Naive thymus-derived CD4-positive, alpha-beta T cell (primary cell): ENCODE data around the gene UFSP1. TPM values are rescaled to one million over a fixed set of nuclear protein-coding genes. Genes with fewer than 3 reads are reported as not detected.

Experiments used
- ATAC-seq: fragments of 150-1000 bp; cut with Tn5 transposase; 2 replicates; pipeline ENCODE4 v1.10.0; 2021; ENCODE audit warnings: mild to moderate bottlenecking, moderate library complexity
- CTCF ChIA-PET: fragments of 350-600 bp; sonication (Branson Sonifier 250); formaldehyde crosslinking; loops from one replicate; lab custom pipeline; 2021; ENCODE audit warnings: antibody characterized with exemption; lab: Charles Lee
- POLR2A ChIA-PET: fragments of 350-600 bp; sonication (Branson Sonifier 250); formaldehyde crosslinking; loops from one replicate; lab custom pipeline; 2021; ENCODE audit warnings: antibody characterized with exemption, inconsistent platforms; lab: Charles Lee
- DNase-seq, 9 donors: peaks; one replicate each; pipeline versions ENCODE4 v3.0.0 to v3.0.0-alpha.2; 2020 to 2022; ENCODE audit warnings: mixed read lengths in 1 of 9
- H3K27ac ChIP-seq: one replicate; pipeline ENCODE4 v1.7.0; 2013; ENCODE audit warnings: mild to moderate bottlenecking, low read depth, low read length, moderate library complexity
- H3K27me3 ChIP-seq, 2 donors: one replicate each; pipeline ENCODE4 v1.7.0; 2013; ENCODE audit warnings: low read length in 2 of 2, mild to moderate bottlenecking in 2 of 2, moderate library complexity in 2 of 2; ENCODE audit not compliant: control insufficient read depth in 2 of 2, insufficient read depth in 2 of 2
- H3K36me3 ChIP-seq, 3 experiments: 1 replicate in 2 of 3; 2 replicates in 1 of 3; pipeline ENCODE4 v1.7.0; 2013; ENCODE audit warnings: low read length in 3 of 3, mild to moderate bottlenecking in 3 of 3, moderate library complexity in 1 of 3; ENCODE audit not compliant: insufficient read depth in 3 of 3, control insufficient read depth in 2 of 3
- H3K4me1 ChIP-seq, 2 donors: one replicate each; pipeline ENCODE4 v1.7.0; 2013; ENCODE audit warnings: low read length in 2 of 2, mild to moderate bottlenecking in 2 of 2, moderate library complexity in 1 of 2; ENCODE audit not compliant: control insufficient read depth in 2 of 2, insufficient read depth in 2 of 2
- H3K4me3 ChIP-seq: 2 replicates; pipeline ENCODE4 v1.7.0; 2013; ENCODE audit warnings: mild to moderate bottlenecking, low read length
- H3K9me3 ChIP-seq, 3 experiments: 1 replicate in 2 of 3; 2 replicates in 1 of 3; pipeline ENCODE4 v1.7.0; 2013; ENCODE audit warnings: low read length in 3 of 3; ENCODE audit not compliant: control insufficient read depth in 2 of 3
- H3K27ac Mint-ChIP-seq, 9 donors: one replicate each; pipeline ENCODE4 v1.8.0; 2020 to 2022; ENCODE audit warnings: mixed read lengths in 9 of 9, mild to moderate bottlenecking in 8 of 9, moderate library complexity in 5 of 9, inconsistent platforms in 2 of 9
- H3K27me3 Mint-ChIP-seq, 5 donors: one replicate each; pipeline ENCODE4 v1.8.0; 2021 to 2022; ENCODE audit warnings: mixed read lengths in 5 of 5, mild to moderate bottlenecking in 1 of 5
- H3K36me3 Mint-ChIP-seq, 5 donors: one replicate each; pipeline ENCODE4 v1.8.0; 2020 to 2022; ENCODE audit warnings: mixed read lengths in 5 of 5, mild to moderate bottlenecking in 3 of 5, inconsistent platforms in 1 of 5
- H3K4me1 Mint-ChIP-seq, 7 donors: one replicate each; pipeline ENCODE4 v1.8.0; 2020 to 2022; ENCODE audit warnings: mixed read lengths in 7 of 7, mild to moderate bottlenecking in 3 of 7, inconsistent platforms in 1 of 7
- H3K4me3 Mint-ChIP-seq, 10 donors: one replicate each; pipeline ENCODE4 v1.8.0; 2020 to 2022; ENCODE audit warnings: mild to moderate bottlenecking in 10 of 10, mixed read lengths in 10 of 10, moderate library complexity in 6 of 10, inconsistent platforms in 2 of 10
- H3K9me3 Mint-ChIP-seq, 11 donors: one replicate each; pipeline ENCODE4 v1.8.0; 2020 to 2022; ENCODE audit warnings: mixed read lengths in 11 of 11, mild to moderate bottlenecking in 4 of 11, inconsistent platforms in 1 of 11, moderate library complexity in 1 of 11
- intact Hi-C, 2 donors: fragments of 100-400 bp; cut with micrococcal nuclease; formaldehyde crosslinking; loops; one replicate each; pipeline ENCODE4 v1.15.1; 2023
- polyA plus RNA-seq, 2 donors: library from polyadenylated mRNA; unstranded; fragments of 300-500 nt; fragmentation: Illumina TruSeq; gene quantifications; one replicate each; pipeline ENCODE4 v1.2.3, GENCODE V29; 2021
- total RNA-seq, 6 experiments: library from RNA in 5 of 6; stranded (reverse) in 5 of 6; gene quantifications; 1 replicate in 5 of 6; 2 replicates in 1 of 6; pipeline ENCODE4 v1.2.3 and lab custom pipeline; 2021 to 2026

The UFSP1 gene
- total and polyA plus RNA-seq, 7 experiments from 2014 or later = 0.99 to 11.1 (median 2.5) TPM

DNA sequence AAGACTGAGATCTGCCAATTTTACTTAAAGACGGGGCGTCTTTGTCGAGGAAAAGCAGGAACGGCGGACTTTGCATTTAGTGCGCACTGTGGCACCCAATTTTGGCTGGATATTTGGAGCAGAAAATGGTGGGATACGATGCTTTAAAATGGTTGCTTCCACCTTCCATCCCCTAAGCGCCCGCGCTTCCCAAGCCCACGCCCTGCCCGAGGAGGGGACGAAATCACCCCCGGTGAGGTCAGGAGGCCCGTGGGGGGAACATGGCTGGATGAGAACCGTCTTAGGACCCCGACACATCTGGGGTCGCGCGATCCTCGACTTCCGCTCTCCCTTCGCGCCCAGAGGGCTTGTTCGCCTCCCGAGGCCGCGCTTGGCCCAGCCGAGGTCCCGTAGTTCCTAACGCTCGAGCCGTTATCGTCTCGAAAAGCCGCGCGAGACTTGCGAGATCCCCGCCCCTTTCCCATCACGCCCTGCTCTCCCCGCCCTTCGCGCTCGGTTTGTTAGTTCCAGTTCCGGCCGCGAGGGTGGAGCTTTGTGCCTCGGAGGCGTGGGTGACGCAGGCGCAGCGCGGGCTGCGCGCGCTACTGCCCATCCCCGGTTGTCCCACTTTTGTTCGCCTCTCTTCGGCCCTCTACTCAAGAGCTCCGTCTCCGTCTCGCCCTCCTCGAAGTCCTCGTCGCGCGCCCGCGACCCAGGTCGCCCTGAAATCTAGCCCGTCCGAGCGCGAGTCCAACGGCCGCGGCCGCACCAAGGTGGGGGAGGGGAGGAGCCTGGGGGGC is 14.7 kb downstream of the UFSP1 start, which contains the start of gene SRRT:
TSS of gene SRRT (plus strand) at position 527 of the 779 bp plus-strand sequence. CDS start 488 bp downstream, outside the sequence.
- Histone ChIP-seq H3K4me3 (peak within 1 kb of the TSS; percentile 78), H3K36me3 (peaks cover 3 to 18% (median 6%) of the 10 kb centered on the region in 3 experiments), H3K27ac (peak within 1 kb of the TSS; percentile 94), H3K4me1 (peaks cover 22 to 30% of the 10 kb centered on the region in 2 donors), H3K27me3 (no peaks in the 10 kb centered on the region), H3K9me3 (no peaks in the 10 kb centered on the region)
- POLR2A ChIA-PET = interaction anchor here (0.6 to 7.6 kb wide), 19 partner anchors 8 to 1995 kb away, joined by 3 to 161 read pairs (median 4); partner anchors contain the start of genes FBXO24, LRCH4, PLOD3 and POP7
- peaks cover 0 to 6% (median 0%) of the 10 kb centered on the region in 11 donors for H3K9me3 Mint-ChIP-seq
- ATAC-seq (peak; percentile 98), DNase-seq (peak; percentile 92 to 99 (median 97))
- CTCF ChIA-PET = interaction anchor here (1.0 to 1.5 kb wide), 3 partner anchors 12 to 169 kb away, joined by 3 to 6 read pairs (median 3); partner anchors contain the start of gene SLC12A9
- peak within 1 kb of the TSS; percentile 96 to 100 (median 98) for H3K4me3 Mint-ChIP-seq
- intact Hi-C loops = loop anchor here (1.0 to 10.0 kb wide), 10 partner anchors 7 to 446 kb away; partner anchors contain the start of genes SLC12A9 (in 2 of the 2), UFSP1 (in 2 of the 2), FIS1 (in 1 of the 2) and MEPCE (in 1 of the 2)
- H3K36me3 Mint-ChIP-seq = peaks cover 9 to 30% (median 14%) of the 10 kb centered on the region in 5 donors
- H3K27ac Mint-ChIP-seq = peak within 1 kb of the TSS; percentile 97 to 99 (median 98)
- H3K4me1 Mint-ChIP-seq = peaks cover 27 to 55% (median 52%) of the 10 kb centered on the region in 7 donors
- H3K27me3 Mint-ChIP-seq = no peaks in the 10 kb centered on the region

GRCh38 chr7:100874300-100874576 is 15.3 kb downstream of the UFSP1 start:
- Mint-ChIP-seq H3K4me1 (peaks cover 22 to 50% (median 47%) of the 10 kb centered on the region in 7 donors), H3K4me3 (peak overlapping the region; percentile 96 to 100 (median 98)), H3K36me3 (peaks cover 9 to 26% (median 12%) of the 10 kb centered on the region in 5 donors), H3K27me3 (no peaks in the 10 kb centered on the region), H3K9me3 (peaks cover 0 to 6% (median 0%) of the 10 kb centered on the region in 11 donors), H3K27ac (peak overlapping the region; percentile 97 to 99 (median 98))
- Histone ChIP-seq H3K4me3 (peak overlapping the region; percentile 78), H3K36me3 (peaks cover 0 to 14% (median 6%) of the 10 kb centered on the region in 3 experiments), H3K27me3 (no peaks in the 10 kb centered on the region), H3K27ac (peak overlapping the region; percentile 94), H3K4me1 (peaks cover 22 to 27% of the 10 kb centered on the region in 2 donors), H3K9me3 (no peaks in the 10 kb centered on the region)
- CTCF ChIA-PET = no interaction called here
- intact Hi-C loops = loop anchor here (1.0 to 10.0 kb wide), 4 partner anchors 21 to 371 kb away; partner anchors contain the start of genes FIS1 (in 1 of the 2), PLOD3 (in 1 of the 2) and SLC12A9 (in 1 of the 2)
- ATAC-seq = no peak
- POLR2A ChIA-PET = interaction anchor here (1.5 to 7.6 kb wide), 5 partner anchors 13 to 211 kb away, joined by 4 to 161 read pairs (median 13); partner anchors contain the start of genes POP7, SLC12A9, TRIM56 and UFSP1
- DNase-seq = no peak

- H3K9me3 ChIP-seq = no peaks in the 10 kb centered on the region
- H3K9me3 Mint-ChIP-seq = peaks cover 0 to 6% (median 0%) of the 10 kb centered on the region in 11 donors
- H3K4me1 Mint-ChIP-seq = peaks cover 17 to 47% (median 42%) of the 10 kb centered on the region in 7 donors
- peaks cover 0 to 14% (median 6%) of the 10 kb centered on the region in 3 experiments for H3K36me3 ChIP-seq
- peaks cover 22 to 27% of the 10 kb centered on the region in 2 donors for H3K4me1 ChIP-seq
- no peaks in the 10 kb centered on the region for H3K27me3 ChIP-seq
- ATAC-seq (no peak), DNase-seq (no peak)
- ChIA-PET POLR2A (interaction anchor here (1.1 to 7.6 kb wide), 7 partner anchors 12 to 288 kb away, joined by 3 to 161 read pairs (median 4); partner anchors contain the start of genes FBXO24, LRCH4, POP7 and SLC12A9), CTCF (no interaction called here)
- H3K4me3 Mint-ChIP-seq = peak overlapping the region; percentile 96 to 100 (median 98)
- H3K36me3 Mint-ChIP-seq = peaks cover 9 to 24% (median 12%) of the 10 kb centered on the region in 5 donors
- H3K27me3 Mint-ChIP-seq = no peaks in the 10 kb centered on the region
- intact Hi-C loops = loop anchor here (1.0 to 10.0 kb wide), 4 partner anchors 21 to 371 kb away; partner anchors contain the start of genes FIS1 (in 1 of the 2), PLOD3 (in 1 of the 2) and SLC12A9 (in 1 of the 2)
- peak overlapping the region; percentile 78 for H3K4me3 ChIP-seq
- H3K27ac Mint-ChIP-seq = peak overlapping the region; percentile 97 to 99 (median 98)
- H3K27ac ChIP-seq = peak overlapping the region; percentile 94
Measured at GRCh38 chr7:100873599-100874299, 15.8 kb downstream of the UFSP1 start.

DNA sequence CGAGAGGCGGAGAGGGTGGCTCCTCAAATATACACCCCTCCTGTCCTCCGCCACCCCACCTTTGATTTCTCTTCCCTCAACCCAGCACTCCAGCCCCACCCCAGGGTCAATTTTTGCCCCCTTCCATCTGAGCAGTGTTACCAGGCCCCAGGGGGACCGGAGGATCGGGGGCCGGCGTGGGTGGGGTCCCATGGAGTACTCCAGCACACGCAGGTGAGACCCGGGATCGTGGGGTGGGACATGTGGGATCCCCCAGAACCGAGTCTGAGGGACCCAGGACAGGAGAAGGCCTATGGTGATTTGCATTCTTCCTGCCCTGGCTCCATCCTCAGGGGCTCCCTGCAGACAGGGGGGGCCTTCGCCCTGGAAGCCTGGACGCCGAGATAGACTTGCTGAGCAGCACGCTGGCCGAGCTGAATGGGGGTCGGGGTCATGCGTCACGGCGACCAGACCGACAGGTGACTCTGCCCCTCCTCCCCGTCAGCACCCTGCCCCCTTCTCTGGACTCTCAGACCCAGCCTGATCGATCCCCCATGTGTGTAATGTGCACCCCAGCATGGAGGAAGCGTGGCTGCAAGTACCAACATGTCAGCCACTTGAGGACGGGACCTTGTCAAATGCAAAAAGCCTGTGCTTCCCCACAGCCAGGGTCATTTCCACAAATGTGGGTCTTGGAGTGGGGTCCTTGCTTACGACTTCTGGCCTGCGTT is 21.6 kb downstream of the UFSP1 start:
- Mint-ChIP-seq H3K27ac (peak overlapping the region in 8 of 9 donors; percentile 49 to 84 (median 81)), H3K36me3 (peaks cover 0 to 20% (median 7%) of the 10 kb centered on the region in 5 donors), H3K9me3 (peaks cover 0 to 2% (median 0%) of the 10 kb centered on the region in 11 donors), H3K27me3 (no peaks in the 10 kb centered on the region), H3K4me1 (peaks cover 0 to 18% (median 10%) of the 10 kb centered on the region in 7 donors), H3K4me3 (peak overlapping the region in 8 of 10 donors; percentile 23 to 92 (median 71))
- POLR2A ChIA-PET = interaction anchor here (1.0 kb wide), 1 partner anchor 15 kb away, joined by 3 read pairs; the partner anchor contains the start of gene SLC12A9
- DNase-seq (no peak), ATAC-seq (no peak)
- Histone ChIP-seq H3K36me3 (peaks cover 0 to 12% (median 0%) of the 10 kb centered on the region in 3 experiments), H3K9me3 (no peaks in the 10 kb centered on the region), H3K27me3 (no peaks in the 10 kb centered on the region), H3K27ac (peak overlapping the region; percentile 80), H3K4me1 (peaks cover 0 to 25% of the 10 kb centered on the region in 2 donors), H3K4me3 (no peak overlapping the region)
- CTCF ChIA-PET = no interaction called here
- intact Hi-C loops = loop anchor here (1.0 to 5.0 kb wide), 3 partner anchors 7 to 161 kb away; partner anchors contain the start of genes POP7 (in 1 of the 2), SLC12A9 (in 1 of the 2) and SRRT (in 1 of the 2)

DNA sequence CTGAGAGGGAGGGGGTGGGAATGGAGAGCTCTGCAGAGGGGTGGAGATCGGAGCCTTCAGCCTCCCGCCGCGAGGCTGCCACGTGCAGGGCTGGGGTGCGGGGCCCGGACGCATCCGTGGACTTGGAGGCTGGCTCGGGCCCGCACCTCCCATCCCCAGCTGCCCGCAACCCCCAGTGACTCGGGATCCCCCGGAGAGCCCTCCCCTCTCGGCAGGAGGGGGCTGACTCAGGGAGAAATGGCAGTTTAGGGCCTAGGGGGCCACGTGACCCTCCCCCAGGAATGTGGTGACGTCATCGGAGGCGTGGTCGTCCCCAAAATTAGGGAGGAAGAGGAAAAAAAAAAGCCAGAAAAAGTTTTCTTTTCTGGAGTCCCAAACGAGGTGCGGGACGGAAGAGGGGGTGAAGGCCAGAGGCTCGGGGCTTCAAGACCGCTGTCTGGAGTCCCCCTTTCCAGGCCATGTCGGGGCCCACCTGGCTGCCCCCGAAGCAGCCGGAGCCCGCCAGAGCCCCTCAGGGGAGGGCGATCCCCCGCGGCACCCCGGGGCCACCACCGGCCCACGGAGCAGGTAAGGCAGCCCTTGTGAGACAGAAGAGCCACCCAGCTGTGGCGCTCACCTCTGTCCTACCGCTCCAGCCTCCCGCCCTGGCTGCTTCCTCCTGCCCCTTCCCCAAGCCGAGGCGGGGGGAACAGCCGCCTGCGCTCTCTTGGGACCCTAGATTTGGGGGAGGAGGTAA is 22.3 kb downstream of the UFSP1 start, which contains the start of gene TRIP6:
TSS of gene TRIP6 (plus strand) at position 348 of the 736 bp plus-strand sequence. CDS start at position 459, 111 bp downstream.
- Histone ChIP-seq H3K4me3 (peak within 1 kb of the TSS; percentile 46), H3K9me3 (no peaks in the 10 kb centered on the region), H3K27ac (peak within 1 kb of the TSS; percentile 80), H3K4me1 (peaks cover 0 to 25% of the 10 kb centered on the region in 2 donors), H3K27me3 (no peaks in the 10 kb centered on the region), H3K36me3 (peaks cover 0 to 20% (median 0%) of the 10 kb centered on the region in 3 experiments)
- H3K4me1 Mint-ChIP-seq = peaks cover 0 to 17% (median 11%) of the 10 kb centered on the region in 7 donors
- H3K36me3 Mint-ChIP-seq = peaks cover 0 to 20% (median 4%) of the 10 kb centered on the region in 5 donors
- peak; percentile 44 for ATAC-seq
- no peaks in the 10 kb centered on the region for H3K9me3 Mint-ChIP-seq
- peak within 1 kb of the TSS; percentile 62 to 95 (median 84) for H3K27ac Mint-ChIP-seq
- peak within 1 kb of the TSS; percentile 69 to 92 (median 80) for H3K4me3 Mint-ChIP-seq
- ChIA-PET POLR2A (interaction anchor here (0.6 to 1.2 kb wide), 3 partner anchors 8 to 325 kb away, joined by 3 to 5 read pairs (median 3); partner anchors contain the start of genes SLC12A9 and SRRT), CTCF (no interaction called here)
- intact Hi-C loops = loop anchor here (1.0 to 5.0 kb wide), 3 partner anchors 8 to 160 kb away; partner anchors contain the start of genes POP7 (in 1 of the 2), SLC12A9 (in 1 of the 2) and SRRT (in 1 of the 2)
- H3K27me3 Mint-ChIP-seq = no peaks in the 10 kb centered on the region
- peak in 4 of 9 donors; percentile 18 to 83 (median 36) for DNase-seq
